Upper lobe of left lung (tissue), 4 donors: ENCODE results near the gene EIF5AL1.

Source experiments
- EP300 ChIP-seq, 4 donors: sonication (generic); formaldehyde crosslinking; IDR thresholded peaks; one replicate each; pipeline ENCODE4 v1.5.1; 2017; ENCODE audit warnings: antibody characterized with exemption in 4 of 4, control low read depth in 2 of 4
- POLR2A ChIP-seq, 4 donors: fragments of 450-650 bp; IDR thresholded peaks; one replicate each; pipeline ENCODE4 v1.5.1; 2016 to 2017; ENCODE audit warnings: antibody characterized with exemption in 4 of 4, mild to moderate bottlenecking in 2 of 4
- POLR2AphosphoS5 ChIP-seq, 2 donors: sonication (generic); formaldehyde crosslinking; IDR thresholded peaks; one replicate each; pipeline ENCODE4 v1.5.1; 2017; ENCODE audit warnings: antibody characterized with exemption in 2 of 2
- TF ChIP-seq, protein P1 (sequence below), 6 experiments: fragments of 450-650 bp in 4 of 6; fragments of 200-600 bp in 2 of 6; sonication (generic) in 2 of 6; IDR thresholded peaks; one replicate each; pipeline ENCODE4 v1.5.1; 2016 to 2019; ENCODE audit warnings: antibody characterized with exemption in 6 of 6

DNA sequence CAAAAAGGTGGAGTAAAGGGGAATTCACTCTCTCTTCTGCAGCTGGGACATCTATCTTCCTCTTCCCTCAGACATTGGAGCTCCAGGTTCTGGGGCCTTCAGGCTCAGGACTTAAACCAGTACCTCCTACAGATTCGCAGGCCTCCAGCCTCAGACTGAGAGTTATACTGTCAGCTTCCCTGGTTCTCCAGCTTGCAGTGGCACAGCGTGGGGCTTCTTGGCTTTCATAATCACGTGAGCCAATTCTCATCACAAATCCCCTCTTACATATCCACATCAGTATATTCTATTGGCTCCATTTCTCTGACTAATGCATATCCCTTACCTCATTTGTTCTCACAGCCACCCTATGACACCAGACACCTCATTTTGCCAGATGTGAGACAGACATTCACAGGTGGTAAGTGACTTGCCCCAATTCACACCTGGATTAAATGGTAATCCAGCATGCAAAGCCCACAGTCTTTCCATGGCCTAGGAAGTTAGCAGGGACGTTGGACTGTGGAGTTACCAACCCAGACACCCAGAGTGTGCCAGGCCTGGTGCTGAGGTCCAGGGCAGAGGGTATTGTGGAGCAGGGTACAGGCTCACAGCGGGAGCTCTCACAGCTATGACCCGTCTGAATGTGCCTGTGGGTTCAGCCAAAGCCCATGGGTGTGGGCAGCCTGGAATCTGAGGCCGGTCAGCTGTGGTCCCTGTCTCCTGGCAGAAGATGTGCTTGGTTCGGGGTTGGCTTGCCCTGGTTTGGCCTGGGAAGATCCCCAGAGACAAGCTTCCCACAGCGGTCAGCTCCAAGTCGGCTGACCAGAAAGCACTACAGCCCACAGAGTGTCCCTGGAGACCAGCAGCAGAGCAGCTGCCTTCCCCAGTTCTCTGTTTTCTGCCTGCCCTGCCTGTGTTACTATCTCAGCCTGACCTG, 48.5 kb upstream of the EIF5AL1 start:
- TF ChIP-seq, protein P1, sequence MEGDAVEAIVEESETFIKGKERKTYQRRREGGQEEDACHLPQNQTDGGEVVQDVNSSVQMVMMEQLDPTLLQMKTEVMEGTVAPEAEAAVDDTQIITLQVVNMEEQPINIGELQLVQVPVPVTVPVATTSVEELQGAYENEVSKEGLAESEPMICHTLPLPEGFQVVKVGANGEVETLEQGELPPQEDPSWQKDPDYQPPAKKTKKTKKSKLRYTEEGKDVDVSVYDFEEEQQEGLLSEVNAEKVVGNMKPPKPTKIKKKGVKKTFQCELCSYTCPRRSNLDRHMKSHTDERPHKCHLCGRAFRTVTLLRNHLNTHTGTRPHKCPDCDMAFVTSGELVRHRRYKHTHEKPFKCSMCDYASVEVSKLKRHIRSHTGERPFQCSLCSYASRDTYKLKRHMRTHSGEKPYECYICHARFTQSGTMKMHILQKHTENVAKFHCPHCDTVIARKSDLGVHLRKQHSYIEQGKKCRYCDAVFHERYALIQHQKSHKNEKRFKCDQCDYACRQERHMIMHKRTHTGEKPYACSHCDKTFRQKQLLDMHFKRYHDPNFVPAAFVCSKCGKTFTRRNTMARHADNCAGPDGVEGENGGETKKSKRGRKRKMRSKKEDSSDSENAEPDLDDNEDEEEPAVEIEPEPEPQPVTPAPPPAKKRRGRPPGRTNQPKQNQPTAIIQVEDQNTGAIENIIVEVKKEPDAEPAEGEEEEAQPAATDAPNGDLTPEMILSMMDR (IDR thresholded peaks at IDR 0.05) = no peak
- TF ChIP-seq POLR2A (IDR thresholded peaks at IDR 0.05) (no peak), POLR2AphosphoS5 (IDR thresholded peaks at IDR 0.05) (peak in 1 of 2 donors; percentile 8), EP300 (IDR thresholded peaks at IDR 0.05) (no peak)
